ENCODE measurements around the gene P3H2. TPM values are rescaled to one million over a fixed set of nuclear protein-coding genes. Genes with fewer than 3 reads are reported as not detected.
A peak's percentile ranks its signal among the peaks of the same experiment; 100 is the strongest.

Gene P3H2
- total RNA-seq, 3 donors from 2014 or later = 16.1 to 51.1 (median 44.1) TPM

DNA sequence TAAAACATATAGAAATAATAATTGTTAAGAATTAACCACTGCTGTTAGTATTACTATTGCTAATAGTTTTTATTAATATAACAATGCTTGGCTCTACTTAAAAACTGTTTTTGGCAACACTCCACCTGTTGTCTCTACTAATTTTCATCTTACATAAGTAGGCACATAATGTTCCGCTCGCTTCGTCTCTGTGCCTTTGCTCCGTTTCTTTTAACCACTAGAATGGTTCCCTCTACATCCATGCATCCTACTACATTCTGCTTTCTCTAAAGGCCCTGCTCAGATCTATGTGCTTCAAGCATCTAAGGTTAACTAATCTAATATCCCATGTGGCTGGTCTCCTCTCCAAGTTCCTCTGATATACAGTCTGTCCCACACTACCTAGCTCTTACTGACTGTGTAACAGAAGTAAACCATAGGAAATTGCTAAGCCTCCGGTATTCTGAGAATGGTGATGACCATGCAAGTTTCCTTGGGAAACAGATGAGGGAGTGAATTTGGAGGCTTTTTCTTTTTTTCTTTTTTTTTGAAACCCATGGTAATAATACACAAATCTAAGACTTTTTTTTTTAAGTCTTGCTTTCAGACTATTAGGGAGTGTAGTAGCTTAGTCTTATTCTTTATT lies 138.3 kb downstream of the P3H2 start:
- no peaks in the 10 kb centered on the region for H3K4me1 ChIP-seq (ENCODE audit: low read depth)
- DNase-seq = no peak
- H3K36me3 ChIP-seq (ENCODE audit: low read depth) = no peaks in the 10 kb centered on the region
- TF ChIP-seq, protein P1, sequence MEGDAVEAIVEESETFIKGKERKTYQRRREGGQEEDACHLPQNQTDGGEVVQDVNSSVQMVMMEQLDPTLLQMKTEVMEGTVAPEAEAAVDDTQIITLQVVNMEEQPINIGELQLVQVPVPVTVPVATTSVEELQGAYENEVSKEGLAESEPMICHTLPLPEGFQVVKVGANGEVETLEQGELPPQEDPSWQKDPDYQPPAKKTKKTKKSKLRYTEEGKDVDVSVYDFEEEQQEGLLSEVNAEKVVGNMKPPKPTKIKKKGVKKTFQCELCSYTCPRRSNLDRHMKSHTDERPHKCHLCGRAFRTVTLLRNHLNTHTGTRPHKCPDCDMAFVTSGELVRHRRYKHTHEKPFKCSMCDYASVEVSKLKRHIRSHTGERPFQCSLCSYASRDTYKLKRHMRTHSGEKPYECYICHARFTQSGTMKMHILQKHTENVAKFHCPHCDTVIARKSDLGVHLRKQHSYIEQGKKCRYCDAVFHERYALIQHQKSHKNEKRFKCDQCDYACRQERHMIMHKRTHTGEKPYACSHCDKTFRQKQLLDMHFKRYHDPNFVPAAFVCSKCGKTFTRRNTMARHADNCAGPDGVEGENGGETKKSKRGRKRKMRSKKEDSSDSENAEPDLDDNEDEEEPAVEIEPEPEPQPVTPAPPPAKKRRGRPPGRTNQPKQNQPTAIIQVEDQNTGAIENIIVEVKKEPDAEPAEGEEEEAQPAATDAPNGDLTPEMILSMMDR (IDR thresholded peaks at IDR 0.05) = no peak
- H3K9me3 ChIP-seq = no peaks in the 10 kb centered on the region
- H3K4me3 ChIP-seq = no peak overlapping the region
- no peak for ATAC-seq
- intact Hi-C loops (cut with DNase I, micrococcal nuclease) = no loop called here

DNA sequence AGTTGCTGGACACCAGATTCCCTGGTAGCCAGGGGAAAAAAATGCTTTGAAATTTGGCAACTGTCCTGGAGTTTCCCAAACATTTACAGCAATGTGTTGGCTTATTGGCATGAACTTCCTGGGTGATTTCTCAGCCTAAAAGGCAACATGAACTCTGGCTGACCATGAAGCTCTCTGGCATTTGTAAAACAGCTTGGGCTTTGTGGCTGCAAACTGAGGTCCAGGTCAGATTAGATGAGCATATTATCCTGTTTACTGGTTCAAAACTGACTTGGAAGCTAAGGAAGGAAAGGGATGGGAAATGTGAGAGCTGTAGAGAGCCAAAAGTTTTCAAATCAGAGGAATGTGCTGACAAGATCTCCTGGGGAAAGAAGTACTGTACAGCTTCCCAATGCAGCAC lies 139.0 kb downstream of the P3H2 start:
- intact Hi-C loops (cut with DNase I, micrococcal nuclease) = no loop called here
- Histone ChIP-seq H3K4me3 (no peak overlapping the region), H3K4me1 (ENCODE audit: low read depth) (no peaks in the 10 kb centered on the region), H3K36me3 (ENCODE audit: low read depth) (no peaks in the 10 kb centered on the region), H3K9me3 (no peaks in the 10 kb centered on the region)
- peak; percentile 34 for ATAC-seq
- TF ChIP-seq, protein P1 (IDR thresholded peaks at IDR 0.05) = no peak
- DNase-seq = no peak

GRCh38 chr3:189978753-189979152 lies 141.9 kb downstream of the P3H2 start:
- Histone ChIP-seq H3K4me1 (ENCODE audit: low read depth) (no peaks in the 10 kb centered on the region), H3K36me3 (ENCODE audit: low read depth) (no peaks in the 10 kb centered on the region), H3K9me3 (no peaks in the 10 kb centered on the region), H3K4me3 (no peak overlapping the region)
- TF ChIP-seq, protein P1 (IDR thresholded peaks at IDR 0.05) = no peak
- DNase-seq = no peak
- no peak for ATAC-seq
- intact Hi-C loops (cut with DNase I, micrococcal nuclease) = no loop called here

DNA sequence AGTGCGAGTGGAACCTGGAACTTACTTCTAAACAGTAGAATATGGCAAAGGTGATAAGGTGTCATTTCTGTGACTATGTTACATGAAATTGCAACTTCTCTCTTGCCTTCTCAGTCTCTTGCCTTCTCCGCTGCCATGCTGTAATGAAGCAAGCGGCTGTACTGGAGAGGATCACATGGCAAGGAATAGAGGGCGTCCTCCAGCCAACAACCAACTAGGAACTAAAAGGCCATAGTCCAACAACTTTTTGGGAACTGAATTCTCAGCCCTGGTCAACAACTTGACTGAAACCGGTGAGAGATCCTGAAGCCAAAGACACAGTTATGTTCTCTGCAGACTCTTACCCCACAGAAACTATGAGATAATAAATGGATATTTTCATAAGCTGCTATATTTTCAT lies 143.5 kb downstream of the P3H2 start:
- TF ChIP-seq, protein P1 (IDR thresholded peaks at IDR 0.05) = no peak
- Histone ChIP-seq H3K4me1 (ENCODE audit: low read depth) (no peaks in the 10 kb centered on the region), H3K36me3 (ENCODE audit: low read depth) (no peaks in the 10 kb centered on the region), H3K4me3 (no peak overlapping the region), H3K9me3 (no peaks in the 10 kb centered on the region)
- intact Hi-C loops (cut with DNase I, micrococcal nuclease) = no loop called here
- DNase-seq (no peak), ATAC-seq (no peak)

DNA sequence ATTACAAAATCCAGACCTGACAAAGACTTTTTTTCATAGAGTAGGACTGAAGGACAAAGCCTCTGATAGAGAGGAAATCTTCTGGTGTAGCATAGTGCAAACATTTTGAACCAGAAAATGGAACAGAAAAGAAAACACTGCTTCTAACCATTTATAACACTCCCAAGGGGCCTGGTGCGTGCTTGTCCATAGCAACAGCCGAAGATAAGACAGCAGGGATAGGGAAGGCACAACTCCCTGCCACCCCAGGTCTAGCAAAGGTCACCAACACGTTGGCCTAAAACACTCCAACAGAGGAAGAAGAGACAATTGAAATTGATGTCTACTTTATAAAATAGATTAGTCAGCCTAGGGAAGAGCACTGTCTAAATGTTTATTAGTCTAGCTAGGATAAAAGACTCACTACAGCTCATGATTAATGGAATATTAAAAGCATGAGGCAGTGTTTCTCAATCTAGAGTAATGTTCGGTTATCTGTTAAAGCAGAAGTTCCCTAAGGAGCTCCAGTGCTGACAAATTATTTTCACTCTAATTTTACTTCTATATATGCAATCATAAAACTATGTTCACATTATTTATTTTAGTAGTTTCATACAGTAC lies 145.2 kb downstream of the P3H2 start:
- TF ChIP-seq, protein P1 (IDR thresholded peaks at IDR 0.05) = no peak
- Histone ChIP-seq H3K36me3 (ENCODE audit: low read depth) (no peaks in the 10 kb centered on the region), H3K4me1 (ENCODE audit: low read depth) (no peaks in the 10 kb centered on the region), H3K4me3 (no peak overlapping the region), H3K9me3 (no peaks in the 10 kb centered on the region)
- intact Hi-C loops (cut with DNase I, micrococcal nuclease) = no loop called here
- ATAC-seq (no peak), DNase-seq (no peak)
